NCI-H2227 treated with DMSO at 0.1 percent for 48 hours (cell line): ENCODE measurements around the gene CPXM2.

Experiments
- DNase-seq: peaks from one replicate; lab custom pipeline; 2025; lab: John Stamatoyannopoulos, UW

Gene CPXM2

GRCh38 chr10:123771877-123772644 lies 119.5 kb downstream of the CPXM2 start:
- DNase-seq: no peak

DNA sequence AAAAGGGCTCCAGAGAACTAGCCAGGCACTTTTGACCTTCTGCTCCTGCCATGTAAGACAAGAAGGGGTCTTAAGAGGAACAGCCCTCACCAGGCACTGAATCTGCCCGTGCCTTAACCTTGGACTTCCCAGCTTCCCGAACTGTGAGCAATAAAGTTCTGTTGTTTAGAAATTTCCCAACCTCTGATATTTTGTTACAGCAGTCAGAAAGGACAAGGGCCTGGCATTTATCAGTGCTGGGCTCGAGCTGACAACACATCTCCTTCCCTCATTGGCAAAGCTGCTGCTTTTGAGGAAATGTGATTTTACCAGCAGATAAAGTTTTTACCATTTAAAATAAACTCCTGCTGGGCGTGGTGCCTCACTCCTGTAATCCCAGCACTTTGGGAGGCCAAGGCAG lies 122.0 kb downstream of the CPXM2 start:
- DNase-seq: no peak

- no peak for DNase-seq
These were observed 124.8 kb downstream of the CPXM2 start for GRCh38 chr10:123766761-123767160.

DNA sequence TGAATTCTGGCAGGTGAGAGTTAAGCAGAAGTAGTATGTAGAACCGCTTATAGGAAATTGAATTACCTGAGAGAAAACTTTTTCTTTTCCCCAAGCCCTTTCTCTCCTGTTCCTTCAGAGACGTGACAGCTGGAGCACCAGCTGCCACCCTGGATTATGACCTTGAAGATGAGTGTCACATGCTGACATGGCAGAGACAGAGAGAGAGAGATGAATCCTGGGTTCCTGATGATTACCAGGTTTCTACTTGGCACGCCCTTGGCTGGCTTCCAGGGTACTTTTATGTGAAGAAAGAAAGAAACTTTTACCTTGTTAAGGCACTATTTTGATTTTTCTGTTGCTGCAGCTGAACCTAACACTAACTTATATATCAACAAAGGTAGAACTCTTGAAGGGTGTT lies 125.6 kb downstream of the CPXM2 start:
- DNase-seq: no peak

- DNase-seq: no peak
These were observed 129.9 kb downstream of the CPXM2 start for GRCh38 chr10:123761666-123762230.

- no peak for DNase-seq
These were observed 130.6 kb downstream of the CPXM2 start for GRCh38 chr10:123761038-123761428.

DNA sequence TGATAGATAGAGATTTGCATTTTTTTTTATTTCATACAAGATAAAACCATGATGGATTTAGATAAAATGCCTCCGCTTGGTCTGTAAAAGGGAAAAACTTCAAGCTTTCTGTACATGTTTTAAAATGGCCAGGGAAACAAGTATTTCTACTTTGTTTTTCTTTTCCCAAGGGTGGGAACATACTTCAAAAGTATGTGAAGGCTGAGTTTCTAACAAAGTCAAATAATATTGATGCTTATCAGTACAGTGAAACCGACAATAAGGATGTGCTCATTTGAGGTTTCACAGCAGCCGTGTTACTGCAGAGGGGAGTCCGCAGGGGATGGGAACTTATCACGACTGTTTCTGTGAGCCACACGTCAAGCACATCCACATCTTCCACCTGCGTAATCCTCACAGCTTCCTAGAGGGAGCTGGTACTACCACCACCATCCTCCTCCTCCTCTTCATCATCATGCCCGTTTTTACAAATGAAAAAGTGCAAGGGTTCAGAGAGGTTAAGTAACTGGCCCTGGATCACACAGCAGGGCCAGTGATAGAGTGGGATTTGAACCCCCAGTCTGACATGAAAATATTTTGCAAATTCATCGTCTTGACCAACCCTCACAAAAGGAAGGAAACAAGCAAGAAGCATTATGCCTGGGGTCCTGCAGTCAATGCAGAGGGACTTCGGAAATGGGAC lies 131.1 kb downstream of the CPXM2 start:
- DNase-seq: no peak

DNA sequence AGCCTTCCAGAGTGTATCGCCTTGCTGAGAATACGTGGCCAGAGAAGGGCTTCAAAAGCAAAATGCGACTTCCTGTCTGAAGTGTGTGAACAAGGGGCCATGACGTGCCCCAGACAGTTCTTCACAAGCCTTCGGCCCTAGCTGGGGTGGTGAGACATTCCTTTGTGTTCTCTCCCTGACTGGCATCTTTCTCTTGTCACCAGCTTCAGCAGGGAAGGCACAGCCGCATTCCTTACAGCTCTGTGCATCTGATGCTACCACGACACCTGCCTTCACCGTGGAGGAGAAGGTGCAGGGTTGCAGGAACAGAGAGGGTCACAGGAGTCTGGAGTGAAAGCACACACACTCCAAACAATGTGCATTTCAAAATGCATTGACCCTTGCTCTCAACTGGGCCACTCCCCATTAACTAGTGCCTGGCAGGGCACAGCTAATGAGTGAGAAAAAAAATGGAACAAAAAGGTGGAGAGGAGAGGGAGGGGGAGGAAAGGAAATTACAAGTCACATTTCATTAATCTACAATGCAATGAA lies 132.0 kb downstream of the CPXM2 start:
- no peak for DNase-seq

DNA sequence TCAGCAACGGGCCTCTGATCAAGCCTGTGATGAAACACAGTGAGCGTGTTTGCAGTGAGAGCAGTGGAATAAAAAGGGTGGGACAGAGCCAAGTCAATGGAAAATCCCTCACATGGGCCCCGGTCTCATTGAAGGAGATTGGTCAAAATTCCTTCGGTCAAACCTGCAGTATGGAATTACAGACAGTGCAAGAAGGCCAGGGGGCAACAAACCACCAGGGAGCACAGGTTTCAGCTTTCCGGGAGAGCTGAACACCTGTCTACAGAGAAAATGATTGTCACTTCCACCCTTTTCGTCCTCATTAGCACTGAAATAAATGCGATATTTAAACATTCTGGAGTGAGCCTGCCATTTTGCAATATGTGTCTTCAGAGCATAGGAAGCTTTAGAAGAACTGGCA lies 132.6 kb downstream of the CPXM2 start:
- DNase-seq: no peak

DNA sequence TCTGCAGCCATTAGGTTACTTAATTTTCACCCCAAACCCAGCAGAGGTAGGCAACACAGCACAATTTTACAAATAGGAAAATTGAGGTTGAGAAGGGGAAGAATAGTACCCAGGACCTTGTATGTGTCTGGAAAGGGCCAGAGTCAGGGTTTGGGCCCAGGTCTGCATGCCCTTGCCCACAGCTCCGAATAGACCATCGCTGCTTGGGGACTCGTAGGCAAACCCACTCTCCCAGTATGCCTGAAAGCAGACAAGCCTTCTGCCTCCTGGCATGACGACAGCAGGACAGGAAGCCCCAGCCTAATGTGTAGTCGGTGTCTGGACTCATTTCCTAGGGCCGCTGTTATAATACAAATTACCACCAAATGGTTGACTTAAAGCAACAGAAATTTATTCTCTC lies 133.8 kb downstream of the CPXM2 start:
- no peak for DNase-seq

- no peak for DNase-seq
These were observed 136.5 kb downstream of the CPXM2 start for GRCh38 chr10:123755061-123755460.

- DNase-seq: no peak
These were observed 137.5 kb downstream of the CPXM2 start for GRCh38 chr10:123754123-123754522.

DNA sequence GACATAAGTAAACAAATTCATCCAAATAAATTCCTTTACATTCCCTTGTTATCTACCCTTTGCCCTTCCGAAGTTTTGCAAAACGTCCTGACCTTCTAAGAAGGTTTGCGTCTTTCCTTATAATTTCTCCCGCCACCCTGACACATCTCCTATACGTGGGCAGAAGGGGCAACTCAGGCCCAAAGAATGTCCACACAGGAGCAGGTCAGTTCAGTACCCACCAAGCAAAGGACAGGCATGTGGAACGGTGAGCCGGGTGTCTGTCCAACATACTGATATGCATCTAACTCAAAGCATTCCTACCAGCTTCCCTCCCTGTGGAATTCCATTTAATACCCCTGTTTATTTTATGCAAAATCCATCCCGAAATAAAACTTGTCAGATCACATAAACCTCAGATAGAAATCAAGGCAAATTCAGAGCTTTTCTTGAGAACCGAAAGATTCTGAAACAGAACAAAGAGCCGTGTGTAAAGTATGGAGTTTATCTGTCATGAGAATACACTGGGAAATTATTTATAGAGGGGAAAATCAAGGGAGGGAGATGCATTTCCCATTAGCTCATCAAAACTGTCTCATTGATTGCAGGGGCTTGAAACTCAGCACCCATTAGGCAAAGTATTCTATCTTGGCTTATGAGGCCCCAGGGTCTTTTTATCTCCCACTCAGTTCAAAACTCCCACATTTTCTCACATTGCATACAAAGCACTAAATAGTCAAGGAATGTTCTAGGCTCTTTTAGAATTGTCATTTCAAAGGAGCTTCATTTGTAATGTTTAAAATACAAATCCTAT lies 140.1 kb downstream of the CPXM2 start:
- DNase-seq: no peak

DNA sequence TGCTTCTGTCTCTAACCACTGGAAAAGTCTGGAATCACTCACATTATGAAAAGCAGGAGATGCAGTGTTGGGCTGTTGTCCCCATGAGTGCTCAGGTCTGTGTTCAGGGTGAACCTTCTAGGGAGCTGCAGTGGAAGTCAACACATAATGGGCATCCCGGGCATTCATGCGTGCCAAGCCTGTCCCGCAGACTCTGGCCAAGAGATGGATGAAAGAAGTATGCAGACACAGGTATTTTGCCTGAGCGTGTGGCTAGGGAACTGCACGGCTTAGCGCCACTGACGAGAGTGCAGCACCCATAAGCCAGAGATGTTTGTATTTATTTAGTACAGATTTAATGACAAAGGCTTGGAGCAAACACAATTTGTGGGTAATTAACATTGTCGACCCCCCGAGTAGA lies 140.7 kb downstream of the CPXM2 start:
- no peak for DNase-seq

GRCh38 chr10:123748711-123749110 lies 142.9 kb downstream of the CPXM2 start:
- DNase-seq: no peak

DNA sequence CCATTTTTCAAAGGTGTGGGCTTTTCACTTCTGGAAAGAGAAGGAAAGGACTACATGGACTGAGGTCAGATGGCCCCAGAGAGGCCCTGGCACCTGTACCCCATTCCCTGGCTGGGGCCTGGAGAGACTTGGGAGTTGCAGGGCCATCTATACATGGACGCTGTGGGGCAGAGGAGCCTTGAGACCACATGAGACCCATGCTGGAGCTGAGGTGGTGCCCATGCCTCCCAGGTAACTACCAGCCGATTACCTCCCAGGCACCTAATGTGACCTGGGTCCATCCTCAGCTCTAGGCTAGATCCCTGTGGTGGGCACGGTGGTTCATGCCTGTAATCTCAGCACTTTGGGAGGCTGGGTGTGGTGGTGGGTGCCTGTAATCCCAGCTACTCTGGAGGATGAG lies 144.2 kb downstream of the CPXM2 start:
- no peak for DNase-seq

GRCh38 chr10:123746942-123747341 lies 144.7 kb downstream of the CPXM2 start:
- no peak for DNase-seq

DNA sequence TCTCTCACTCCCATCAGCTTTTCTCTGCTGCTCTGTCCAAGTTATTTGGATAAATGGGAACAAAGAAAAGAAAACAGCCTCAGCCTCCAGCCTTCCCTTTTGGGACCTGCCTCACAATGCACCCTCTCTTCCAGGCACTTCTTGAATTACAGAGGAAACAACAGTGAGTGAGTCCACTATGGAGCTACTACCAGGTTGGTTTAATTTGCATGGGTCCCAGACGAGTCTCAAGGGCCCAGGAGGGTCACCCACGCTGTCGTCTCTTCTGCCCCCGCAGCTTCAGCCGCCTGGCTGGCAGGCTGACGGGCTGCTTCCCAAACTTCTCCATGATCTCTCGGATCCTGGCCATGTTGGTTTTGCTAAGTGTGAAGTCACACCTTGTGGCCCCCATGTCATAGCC lies 145.1 kb downstream of the CPXM2 start:
- DNase-seq: no peak

DNA sequence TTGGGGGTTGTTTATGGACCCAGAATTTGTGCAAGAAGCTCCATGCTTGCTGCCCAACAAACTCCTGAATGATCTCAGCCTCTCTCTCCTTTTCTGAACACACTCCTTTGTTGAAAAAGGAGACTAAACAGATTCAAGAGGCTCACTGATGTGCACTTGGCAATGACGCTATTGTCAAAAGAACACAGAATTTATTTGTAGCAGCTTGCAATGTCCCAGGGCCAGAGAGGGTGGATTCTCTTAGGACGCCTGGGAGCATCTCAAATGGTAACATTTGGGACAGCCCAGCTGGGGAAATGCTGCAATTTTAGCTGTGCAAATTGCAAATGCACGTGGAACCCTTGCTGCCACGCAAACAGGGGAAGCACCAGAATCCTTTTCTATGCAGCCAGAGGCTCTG lies 145.5 kb downstream of the CPXM2 start:
- no peak for DNase-seq

DNA sequence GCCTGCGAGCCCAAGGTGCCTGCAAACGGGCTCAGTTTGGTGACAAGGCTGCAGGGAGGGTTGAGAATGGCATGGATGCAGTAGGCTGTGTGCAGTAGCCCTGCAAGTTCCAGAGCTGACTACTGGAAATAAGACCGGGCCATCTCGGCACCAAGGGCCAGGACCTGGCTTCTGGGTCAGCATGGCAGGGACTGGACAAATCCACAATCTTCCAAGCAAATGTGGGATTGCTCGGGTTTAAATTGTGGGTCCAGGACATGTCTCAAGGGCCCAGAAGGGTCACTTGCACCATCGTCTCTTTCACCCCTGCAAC lies 147.4 kb downstream of the CPXM2 start:
- DNase-seq: no peak

DNA sequence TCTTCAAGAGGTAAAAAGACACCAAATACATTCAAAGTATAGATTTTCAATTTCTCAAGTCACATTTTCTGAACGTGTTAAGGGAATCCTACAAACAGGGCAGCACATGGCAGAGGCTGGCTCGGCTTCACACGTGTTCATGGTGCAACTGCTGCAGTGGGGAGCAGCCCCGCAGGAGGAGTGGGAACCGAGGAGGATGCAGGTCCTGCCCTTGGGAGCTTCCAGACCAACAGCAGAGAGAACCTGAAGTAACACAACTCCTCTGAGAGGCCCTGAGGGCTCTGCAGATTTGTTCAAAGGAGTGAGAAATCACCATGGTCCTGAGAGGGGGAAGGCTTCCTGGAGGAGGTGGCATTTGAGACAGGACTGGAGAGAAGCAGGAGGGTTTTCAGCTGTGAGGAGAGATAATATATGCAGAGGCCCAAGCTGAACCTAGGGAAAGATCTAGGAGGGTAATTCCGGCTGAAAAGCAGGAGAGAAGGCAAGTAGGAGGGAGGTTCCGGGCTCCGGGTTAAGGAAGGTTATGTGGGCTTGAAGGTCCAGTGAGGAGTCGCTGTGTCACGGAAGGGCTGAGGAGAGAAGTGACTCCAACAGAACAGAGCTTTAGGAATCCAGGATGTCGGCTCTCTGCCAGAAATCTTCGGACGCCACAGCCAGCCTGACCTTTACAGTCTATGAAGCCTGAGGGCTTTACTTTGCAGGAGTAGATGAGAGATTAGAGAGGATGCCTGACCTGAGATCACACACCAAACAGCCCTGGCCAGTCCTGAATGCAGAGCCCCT lies 148.0 kb downstream of the CPXM2 start:
- no peak for DNase-seq
